ENCODE data around the gene AFF4. TPM values are rescaled to one million over a fixed set of nuclear protein-coding genes. Genes with fewer than 3 reads are reported as not detected.
"Not testable (repeated sequence)": the region's sequence is repeated elsewhere in the genome, so short reads cannot be mapped to it uniquely, and the experiment has no call there.

The AFF4 gene
- total RNA-seq, 4 donors from 2014 or later, result 66.1 to 122 (median 85.1) TPM

GRCh38 chr5:132947671-132948070, 15.8 kb downstream of the AFF4 start:
- H3K4me3 ChIP-seq, result no peak overlapping the region
- H3K27ac ChIP-seq, result no peak overlapping the region
- in situ Hi-C loops (cut with MboI; ENCODE audit: low pct_ligation_motif_present in 1 of 4, low pct_unique_long_range_greater_than_20kb in 1 of 4, low sequenced_read_pairs in 3 of 4), result no loop called here
- intact Hi-C loops (cut with DNase I; ENCODE audit: low total_unique reads), result no loop called here
- WGBS, 2 donors (ENCODE audit: low coverage in 1 of 2), result 50 to 51% methylated on average over 2 of the region's 2 CpGs
- H3K36me3 ChIP-seq, result no peaks in the 10 kb centered on the region
- no peaks in the 10 kb centered on the region for H3K27me3 ChIP-seq
- no peak for DNase-seq
- H3K4me1 ChIP-seq, result peaks cover 0 to 16% (median 0%) of the 10 kb centered on the region in 4 donors
- H3K9me3 ChIP-seq, result no peaks in the 10 kb centered on the region
- TF ChIP-seq POLR2AphosphoS5 (IDR thresholded peaks at IDR 0.05) (no peak), POLR2A (IDR thresholded peaks at IDR 0.05) (no peak), EP300 (IDR thresholded peaks at IDR 0.05; ENCODE audit: low read depth) (no peak), CTCF (IDR thresholded peaks at IDR 0.05) (no peak)

GRCh38 chr5:132945315-132945714, 18.1 kb downstream of the AFF4 start:
- peaks cover 0 to 18% (median 0%) of the 10 kb centered on the region in 4 donors for H3K4me1 ChIP-seq
- intact Hi-C loops (cut with DNase I; ENCODE audit: low total_unique reads), result not testable (repeated sequence)

GRCh38 chr5:132943362-132944022, 19.9 kb downstream of the AFF4 start:
- in situ Hi-C loops (cut with MboI; ENCODE audit: low pct_ligation_motif_present in 1 of 4, low pct_unique_long_range_greater_than_20kb in 1 of 4, low sequenced_read_pairs in 3 of 4), result no loop called here
- TF ChIP-seq POLR2AphosphoS5 (IDR thresholded peaks at IDR 0.05), result no peak
- TF ChIP-seq POLR2A (IDR thresholded peaks at IDR 0.05), result no peak
- TF ChIP-seq EP300 (IDR thresholded peaks at IDR 0.05; ENCODE audit: low read depth), result no peak
- no peak for TF ChIP-seq CTCF (IDR thresholded peaks at IDR 0.05)
- Histone ChIP-seq H3K4me1 (peaks cover 0 to 18% (median 0%) of the 10 kb centered on the region in 4 donors), H3K4me3 (no peak overlapping the region), H3K27me3 (no peaks in the 10 kb centered on the region), H3K27ac (no peak overlapping the region), H3K9me3 (no peaks in the 10 kb centered on the region), H3K36me3 (no peaks in the 10 kb centered on the region)
- WGBS, 2 donors (ENCODE audit: low coverage in 1 of 2), result 94 to 100% methylated on average over 1 to 3 of the region's 3 CpGs
- DNase-seq, result no peak
- intact Hi-C loops (cut with DNase I; ENCODE audit: low total_unique reads), result no loop called here

More at GRCh38 chr5:132945315-132945714, 18.1 kb downstream of the AFF4 start:
- DNase-seq; H3K4me3 ChIP-seq; H3K27me3 ChIP-seq; H3K9me3 ChIP-seq; H3K27ac ChIP-seq; in situ Hi-C loops (cut with MboI; ENCODE audit: low pct_ligation_motif_present in 1 of 4, low pct_unique_long_range_greater_than_20kb in 1 of 4, low sequenced_read_pairs in 3 of 4); H3K36me3 ChIP-seq: not testable (repeated sequence)
- WGBS, 2 donors (ENCODE audit: low coverage in 1 of 2), result 87 to 96% methylated on average over 3 to 4 of the region's 4 CpGs

GRCh38 chr5:132941331-132941730, 22.1 kb downstream of the AFF4 start:
- WGBS, 2 donors (ENCODE audit: low coverage in 1 of 2), result 96 to 97% methylated on average over 3 to 5 of the region's 5 CpGs
- Histone ChIP-seq H3K27me3 (no peaks in the 10 kb centered on the region), H3K4me1 (peaks cover 0 to 24% (median 1%) of the 10 kb centered on the region in 4 donors), H3K36me3 (peaks cover 0 to 7% (median under 1%) of the 10 kb centered on the region in 4 donors), H3K27ac (no peak overlapping the region), H3K9me3 (no peaks in the 10 kb centered on the region), H3K4me3 (no peak overlapping the region)
- intact Hi-C loops (cut with DNase I; ENCODE audit: low total_unique reads) (no loop called here), in situ Hi-C loops (cut with MboI; ENCODE audit: low pct_ligation_motif_present in 1 of 4, low pct_unique_long_range_greater_than_20kb in 1 of 4, low sequenced_read_pairs in 3 of 4) (no loop called here)
- no peak for TF ChIP-seq EP300 (IDR thresholded peaks at IDR 0.05; ENCODE audit: low read depth)
- TF ChIP-seq POLR2A (IDR thresholded peaks at IDR 0.05), result no peak
- no peak for TF ChIP-seq POLR2AphosphoS5 (IDR thresholded peaks at IDR 0.05)
- no peak for TF ChIP-seq CTCF (IDR thresholded peaks at IDR 0.05)
- no peak for DNase-seq

GRCh38 chr5:132928062-132928407, 35.4 kb downstream of the AFF4 start:
- Histone ChIP-seq H3K4me3 (no peak overlapping the region), H3K27ac (no peak overlapping the region), H3K36me3 (peaks cover 0 to 67% (median 24%) of the 10 kb centered on the region in 4 donors), H3K27me3 (no peaks in the 10 kb centered on the region), H3K9me3 (no peaks in the 10 kb centered on the region), H3K4me1 (peaks cover 0 to 17% (median 7%) of the 10 kb centered on the region in 4 donors)
- intact Hi-C loops (cut with DNase I; ENCODE audit: low total_unique reads) (no loop called here), in situ Hi-C loops (cut with MboI; ENCODE audit: low pct_ligation_motif_present in 1 of 4, low pct_unique_long_range_greater_than_20kb in 1 of 4, low sequenced_read_pairs in 3 of 4) (no loop called here)
- no peak for DNase-seq
- 82 to 100% methylated on average over 1 to 2 of the region's 2 CpGs for WGBS, 2 donors (ENCODE audit: low coverage in 1 of 2)
- TF ChIP-seq POLR2A (IDR thresholded peaks at IDR 0.05) (no peak), CTCF (IDR thresholded peaks at IDR 0.05) (no peak)

Data from transverse colon (tissue), 4 donors.